ENCODE data around the gene MAP2K5.

Gene MAP2K5

GRCh38 chr15:67741308-67741707 is 198.8 kb downstream of the MAP2K5 start:
- H3K36me3 ChIP-seq (replicated peaks; ENCODE audit: insufficient read depth, low read length), result no peaks in the 10 kb centered on the region
- H4K20me1 ChIP-seq (ENCODE audit: insufficient read depth, low read length), result no peaks in the 10 kb centered on the region
- H3K9me2 ChIP-seq (replicated peaks; ENCODE audit: insufficient read depth, low read length), result no peaks in the 10 kb centered on the region
- H2AFZ ChIP-seq (ENCODE audit: low read length), result no peak overlapping the region
- H3F3A ChIP-seq (ENCODE audit: insufficient read depth, low read length), result peaks cover 4% of the 10 kb centered on the region; the same call in 1 of the 2 replicates
- H3K4me2 ChIP-seq (ENCODE audit: low read depth, low read length), result no peak overlapping the region
- peak overlapping the region; percentile 3; the same call in 1 of the 2 replicates for H3K27ac ChIP-seq (ENCODE audit: low read length)
- no peaks in the 10 kb centered on the region for H3K27me3 ChIP-seq (replicated peaks; ENCODE audit: insufficient read depth, low read length)
- H3K4me1 ChIP-seq (ENCODE audit: low read length), result peaks cover 6% of the 10 kb centered on the region
- DNase-seq, result peak; percentile 57
- H3K9ac ChIP-seq (ENCODE audit: low read length), result no peak overlapping the region
- no peaks in the 10 kb centered on the region for H3K79me2 ChIP-seq (ENCODE audit: low read length)
- H3K9me3 ChIP-seq (replicated peaks; ENCODE audit: insufficient read depth, low read length), result no peaks in the 10 kb centered on the region
- TF ChIP-seq EZH2 (optimal IDR thresholded peaks at IDR 0.05; ENCODE audit: low read depth, low read length), result no peak
- TF ChIP-seq EZH2phosphoT487 (IDR thresholded peaks at IDR 0.05; ENCODE audit: low read length), result no peak
- TF ChIP-seq, protein P1, sequence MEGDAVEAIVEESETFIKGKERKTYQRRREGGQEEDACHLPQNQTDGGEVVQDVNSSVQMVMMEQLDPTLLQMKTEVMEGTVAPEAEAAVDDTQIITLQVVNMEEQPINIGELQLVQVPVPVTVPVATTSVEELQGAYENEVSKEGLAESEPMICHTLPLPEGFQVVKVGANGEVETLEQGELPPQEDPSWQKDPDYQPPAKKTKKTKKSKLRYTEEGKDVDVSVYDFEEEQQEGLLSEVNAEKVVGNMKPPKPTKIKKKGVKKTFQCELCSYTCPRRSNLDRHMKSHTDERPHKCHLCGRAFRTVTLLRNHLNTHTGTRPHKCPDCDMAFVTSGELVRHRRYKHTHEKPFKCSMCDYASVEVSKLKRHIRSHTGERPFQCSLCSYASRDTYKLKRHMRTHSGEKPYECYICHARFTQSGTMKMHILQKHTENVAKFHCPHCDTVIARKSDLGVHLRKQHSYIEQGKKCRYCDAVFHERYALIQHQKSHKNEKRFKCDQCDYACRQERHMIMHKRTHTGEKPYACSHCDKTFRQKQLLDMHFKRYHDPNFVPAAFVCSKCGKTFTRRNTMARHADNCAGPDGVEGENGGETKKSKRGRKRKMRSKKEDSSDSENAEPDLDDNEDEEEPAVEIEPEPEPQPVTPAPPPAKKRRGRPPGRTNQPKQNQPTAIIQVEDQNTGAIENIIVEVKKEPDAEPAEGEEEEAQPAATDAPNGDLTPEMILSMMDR (IDR thresholded peaks at IDR 0.05; ENCODE audit: low read length), result no peak
- H3K4me3 ChIP-seq (ENCODE audit: low read length), result no peak overlapping the region

DNA sequence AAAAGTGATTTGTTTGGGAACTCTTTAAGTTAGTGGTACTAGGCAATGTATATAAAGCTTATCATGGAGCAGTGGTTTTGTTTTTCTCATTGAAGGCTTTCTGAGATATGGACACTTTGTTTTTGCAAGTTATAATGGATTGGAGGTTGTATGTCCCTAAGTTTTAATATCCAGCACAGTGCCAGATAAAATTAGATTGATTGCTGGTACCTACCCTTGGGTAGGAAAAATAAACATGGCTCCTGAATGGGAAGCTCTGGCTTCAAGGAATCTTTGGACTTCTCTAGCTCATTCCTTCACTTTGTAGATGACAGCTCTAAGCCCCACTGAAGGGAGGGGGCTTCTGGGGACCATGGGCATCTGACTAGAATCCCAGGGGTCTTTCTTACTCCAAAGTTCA is 201.1 kb downstream of the MAP2K5 start:
- H3K4me3 ChIP-seq (ENCODE audit: low read length), result no peak overlapping the region
- TF ChIP-seq EZH2phosphoT487 (IDR thresholded peaks at IDR 0.05; ENCODE audit: low read length) (no peak), EZH2 (optimal IDR thresholded peaks at IDR 0.05; ENCODE audit: low read depth, low read length) (no peak)
- TF ChIP-seq, protein P1 (IDR thresholded peaks at IDR 0.05; ENCODE audit: low read length), result no peak
- no peaks in the 10 kb centered on the region for H4K20me1 ChIP-seq (ENCODE audit: insufficient read depth, low read length)
- no peaks in the 10 kb centered on the region for H3K79me2 ChIP-seq (ENCODE audit: low read length)
- H3K9ac ChIP-seq (ENCODE audit: low read length), result no peak overlapping the region
- peaks cover 6% of the 10 kb centered on the region for H3K4me1 ChIP-seq (ENCODE audit: low read length)
- no peak for DNase-seq
- no peaks in the 10 kb centered on the region for H3K9me3 ChIP-seq (replicated peaks; ENCODE audit: insufficient read depth, low read length)
- H3K4me2 ChIP-seq (ENCODE audit: low read depth, low read length), result no peak overlapping the region
- H3K27me3 ChIP-seq (replicated peaks; ENCODE audit: insufficient read depth, low read length), result no peaks in the 10 kb centered on the region
- no peak overlapping the region for H2AFZ ChIP-seq (ENCODE audit: low read length)
- H3K27ac ChIP-seq (ENCODE audit: low read length), result no peak overlapping the region
- no peaks in the 10 kb centered on the region for H3K36me3 ChIP-seq (replicated peaks; ENCODE audit: insufficient read depth, low read length)
- H3F3A ChIP-seq (ENCODE audit: insufficient read depth, low read length), result peaks cover 4% of the 10 kb centered on the region; the same call in 1 of the 2 replicates
- H3K9me2 ChIP-seq (replicated peaks; ENCODE audit: insufficient read depth, low read length), result no peaks in the 10 kb centered on the region

DNA sequence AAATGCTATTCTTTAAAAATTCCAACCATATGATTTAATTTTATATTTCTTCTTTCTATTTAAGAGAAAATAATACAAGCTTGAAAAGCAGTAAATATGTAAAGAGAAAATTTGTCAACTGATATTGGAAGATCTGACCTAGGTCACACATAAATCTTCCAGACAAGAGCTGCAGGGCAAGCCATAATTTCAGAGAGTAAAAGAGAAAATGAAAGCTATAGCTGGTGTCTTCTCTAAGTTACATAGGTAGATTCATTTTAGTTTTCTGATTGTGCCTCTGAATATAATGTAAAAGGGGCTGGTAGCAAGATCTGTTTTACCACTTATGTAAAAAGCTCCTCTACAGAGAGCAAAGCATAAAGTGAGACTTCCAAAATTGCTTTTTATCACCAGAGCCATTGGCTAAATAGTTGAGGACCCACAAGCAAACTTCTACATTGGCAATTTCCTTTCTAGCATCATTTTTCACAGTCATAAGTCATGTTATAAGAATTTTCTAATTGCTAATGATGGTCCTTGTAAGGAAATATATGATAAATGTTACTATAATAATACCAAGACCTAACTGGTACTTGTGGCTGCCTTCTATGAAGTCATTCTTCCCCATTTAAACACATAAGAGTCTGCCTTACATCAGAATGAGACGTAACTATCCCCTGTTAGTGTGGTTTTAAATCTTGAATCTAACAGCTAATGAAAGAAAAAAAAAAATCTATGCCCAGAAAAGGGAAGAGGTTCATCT is 202.0 kb downstream of the MAP2K5 start:
- no peak overlapping the region for H3K4me3 ChIP-seq (ENCODE audit: low read length)
- no peaks in the 10 kb centered on the region for H3K27me3 ChIP-seq (replicated peaks; ENCODE audit: insufficient read depth, low read length)
- H3K9me3 ChIP-seq (replicated peaks; ENCODE audit: insufficient read depth, low read length), result no peaks in the 10 kb centered on the region
- no peak overlapping the region for H3K27ac ChIP-seq (ENCODE audit: low read length)
- no peaks in the 10 kb centered on the region for H3K36me3 ChIP-seq (replicated peaks; ENCODE audit: insufficient read depth, low read length)
- TF ChIP-seq EZH2 (optimal IDR thresholded peaks at IDR 0.05; ENCODE audit: low read depth, low read length) (no peak), EZH2phosphoT487 (IDR thresholded peaks at IDR 0.05; ENCODE audit: low read length) (no peak)
- TF ChIP-seq, protein P1 (IDR thresholded peaks at IDR 0.05; ENCODE audit: low read length), result no peak
- peak overlapping the region; percentile 52 for H3K4me2 ChIP-seq (ENCODE audit: low read depth, low read length)
- peaks cover 6% of the 10 kb centered on the region for H3K4me1 ChIP-seq (ENCODE audit: low read length)
- H3K9me2 ChIP-seq (replicated peaks; ENCODE audit: insufficient read depth, low read length), result no peaks in the 10 kb centered on the region
- peaks cover 4% of the 10 kb centered on the region; the same call in 1 of the 2 replicates for H3F3A ChIP-seq (ENCODE audit: insufficient read depth, low read length)
- H3K79me2 ChIP-seq (ENCODE audit: low read length), result no peaks in the 10 kb centered on the region
- peak; percentile 53 for DNase-seq
- H4K20me1 ChIP-seq (ENCODE audit: insufficient read depth, low read length), result no peaks in the 10 kb centered on the region
- no peak overlapping the region for H3K9ac ChIP-seq (ENCODE audit: low read length)
- no peak overlapping the region for H2AFZ ChIP-seq (ENCODE audit: low read length)

Measured in MM.1S (cell line).